T47D (cell line): ENCODE results near the gene POU3F1.

Source experiments
- DNase-seq, 2 experiments: peaks; one replicate each; pipeline versions ENCODE4 v3.0.0 to v3.0.0-alpha.2; 2011 to 2012; ENCODE audit warnings: low read depth in 1 of 2, low spot score in 1 of 2
- JUND ChIP-seq: IDR thresholded peaks from 2 replicates; pipeline ENCODE4 v1.6.1; 2012; ENCODE audit warnings: low read depth
- in situ Hi-C: cut with HindIII; loops from 2 replicates; pipeline ENCODE4 v1.10.0; 2016; ENCODE audit warnings: low sequenced_read_pairs, low pct_unique_long_range_greater_than_20kb

Gene POU3F1

DNA sequence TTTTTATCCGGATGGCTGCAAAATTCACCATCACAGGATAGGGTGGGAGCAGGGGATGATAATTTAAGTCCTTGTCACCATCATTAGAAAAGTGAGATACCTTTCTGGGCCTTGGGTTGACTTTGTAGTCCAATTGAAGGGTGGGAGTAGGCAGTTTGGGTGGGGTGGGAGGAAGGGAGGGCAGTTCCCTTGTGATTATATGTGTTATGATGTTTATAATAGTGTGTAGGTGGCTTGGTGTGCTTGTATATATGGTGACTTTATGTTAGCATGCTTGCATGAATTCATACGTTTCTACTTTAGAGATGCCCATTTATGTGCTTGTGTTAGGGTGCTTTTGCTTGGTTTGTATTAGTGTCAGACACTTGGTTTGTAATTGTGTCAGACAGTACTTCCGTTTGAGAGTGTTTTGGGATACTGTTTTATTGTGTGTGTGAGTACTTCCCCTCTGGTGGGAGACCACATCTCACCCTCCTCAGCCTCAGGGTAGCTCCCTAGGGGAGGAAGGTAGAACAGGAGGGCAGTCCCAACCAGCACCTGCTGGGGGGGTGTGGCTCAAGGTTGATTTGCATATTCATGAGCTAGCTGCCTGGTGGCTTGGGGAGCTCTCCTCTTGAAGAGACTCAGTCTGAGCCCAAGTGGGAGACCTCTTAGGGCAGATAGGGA is 6.3 kb upstream of the POU3F1 start:
- in situ Hi-C loops: no loop called here
- no peak for DNase-seq
- TF ChIP-seq JUND: no peak

DNA sequence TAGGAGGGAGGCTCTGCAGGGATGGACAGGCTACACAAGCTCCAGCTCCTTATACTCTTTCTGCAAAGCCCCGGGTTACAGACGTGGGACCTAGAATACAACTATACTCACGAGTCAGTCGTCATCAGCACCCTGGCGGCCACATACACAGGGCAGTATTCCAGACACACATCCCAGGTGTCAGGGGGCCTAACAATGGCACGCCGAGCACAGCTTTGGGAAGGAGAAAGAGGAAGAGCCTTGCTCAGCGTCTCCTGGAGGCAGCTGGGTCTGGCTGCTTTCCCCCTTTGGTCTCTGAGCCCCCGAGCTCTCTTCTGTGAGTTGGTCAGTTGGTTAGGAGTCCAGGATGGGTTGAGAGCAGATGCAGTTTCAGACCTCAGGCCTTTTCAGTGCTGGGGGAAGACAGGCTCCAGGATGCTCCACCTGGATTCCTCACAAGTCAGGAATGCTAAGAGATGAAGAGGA is 4.5 kb upstream of the POU3F1 start:
- in situ Hi-C loops: no loop called here
- TF ChIP-seq JUND: no peak
- DNase-seq: no peak

DNA sequence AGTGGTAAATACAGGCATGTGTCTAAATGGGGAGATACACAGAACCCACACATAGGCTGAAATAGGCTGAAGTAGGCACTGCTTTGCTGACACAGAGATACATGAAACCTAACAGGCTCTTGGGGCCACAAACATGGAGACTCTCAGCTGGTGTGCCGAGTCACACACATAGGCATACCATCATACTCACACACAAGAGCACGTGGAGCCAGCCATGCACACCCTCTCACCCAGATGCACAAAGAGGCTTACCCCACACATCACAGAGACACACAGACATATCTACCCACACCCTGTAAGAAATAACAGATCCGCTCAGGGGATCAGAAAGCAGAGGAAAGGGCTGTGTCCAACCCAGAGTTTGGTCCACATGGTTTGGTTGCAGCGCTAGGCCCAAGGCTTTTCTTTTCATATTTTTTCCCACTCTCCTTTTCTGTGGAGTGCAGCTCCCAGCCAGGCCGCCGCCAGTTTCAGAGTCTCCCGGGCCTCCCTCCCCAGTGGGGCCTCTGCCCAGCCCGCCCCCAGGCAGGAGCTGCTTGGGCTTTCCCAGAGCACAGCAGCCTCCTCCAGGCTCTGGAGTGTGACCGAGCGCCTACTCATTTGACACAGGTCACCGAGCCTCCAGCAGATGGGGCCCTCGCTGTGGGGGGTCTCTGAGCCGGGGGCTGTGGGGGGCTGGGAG is 3.9 kb upstream of the POU3F1 start:
- in situ Hi-C loops: no loop called here
- DNase-seq: no peak
- TF ChIP-seq JUND: no peak

DNA sequence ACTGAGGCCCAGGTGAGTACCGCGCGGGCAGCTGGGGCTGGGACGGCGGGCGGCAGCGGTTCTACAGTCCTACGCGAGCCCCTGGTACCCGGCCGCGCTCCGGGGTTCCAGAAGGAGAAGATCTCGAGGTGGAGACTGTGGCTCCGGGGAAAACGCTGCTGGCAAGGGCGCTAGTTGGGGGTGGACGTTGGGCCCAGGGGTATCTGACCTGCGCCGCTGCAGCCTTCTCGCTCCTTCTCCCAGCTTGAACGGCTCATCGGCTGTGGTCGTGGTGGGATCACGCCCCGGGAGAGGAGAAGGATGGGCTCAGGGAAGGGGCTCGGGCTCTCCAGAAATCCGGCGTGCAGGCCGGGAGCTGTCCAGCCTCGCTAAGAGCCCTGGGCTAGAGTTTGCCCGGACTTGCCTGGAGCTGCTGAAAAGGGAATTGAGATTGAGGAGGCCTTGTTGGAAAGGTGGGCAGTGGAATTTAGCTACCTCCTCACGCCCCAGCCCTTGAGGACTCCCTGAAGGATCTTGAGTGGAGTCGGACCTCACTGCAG is 1.1 kb upstream of the POU3F1 start:
- DNase-seq: no peak
- in situ Hi-C loops: no loop called here
- TF ChIP-seq JUND: no peak

DNA sequence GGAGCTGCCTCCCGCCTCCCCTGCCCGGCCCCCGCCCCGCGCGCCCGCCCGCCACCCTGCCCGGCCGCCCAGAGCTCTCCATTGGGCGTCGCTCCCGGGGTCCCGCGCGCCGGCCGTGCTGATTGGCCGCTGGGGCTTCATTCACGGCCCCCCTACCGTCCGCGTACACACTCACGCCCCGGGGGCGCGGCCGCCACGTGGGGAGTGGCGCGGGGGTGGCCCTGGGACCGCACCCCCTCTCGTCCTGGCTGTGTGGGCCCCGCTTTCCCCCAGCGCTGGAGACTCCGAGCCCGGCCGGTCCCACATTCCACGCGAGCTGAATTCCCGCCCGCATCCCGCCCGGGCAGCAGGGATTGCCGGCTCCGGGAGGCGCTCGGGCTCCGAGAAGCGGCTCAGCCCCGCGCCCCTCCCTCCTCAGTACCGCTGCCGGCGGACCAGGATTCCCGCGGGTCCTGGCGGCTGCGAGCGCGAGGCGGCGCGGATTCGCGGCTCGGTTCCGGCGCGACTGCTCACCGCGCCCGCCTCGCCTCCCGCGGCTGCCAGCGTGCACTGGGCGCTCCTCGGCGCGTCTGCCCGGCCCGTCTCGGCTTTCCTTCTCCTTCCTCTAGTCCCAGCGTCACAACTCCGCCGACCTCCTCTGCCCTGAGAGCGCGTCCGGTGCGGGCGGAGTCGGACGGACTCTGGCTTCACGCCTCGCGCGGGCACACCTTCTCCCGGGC is 450 bp upstream of the POU3F1 start:
- no peak for TF ChIP-seq JUND
- DNase-seq: peak; percentile 88 to 89
- in situ Hi-C loops: no loop called here

DNA sequence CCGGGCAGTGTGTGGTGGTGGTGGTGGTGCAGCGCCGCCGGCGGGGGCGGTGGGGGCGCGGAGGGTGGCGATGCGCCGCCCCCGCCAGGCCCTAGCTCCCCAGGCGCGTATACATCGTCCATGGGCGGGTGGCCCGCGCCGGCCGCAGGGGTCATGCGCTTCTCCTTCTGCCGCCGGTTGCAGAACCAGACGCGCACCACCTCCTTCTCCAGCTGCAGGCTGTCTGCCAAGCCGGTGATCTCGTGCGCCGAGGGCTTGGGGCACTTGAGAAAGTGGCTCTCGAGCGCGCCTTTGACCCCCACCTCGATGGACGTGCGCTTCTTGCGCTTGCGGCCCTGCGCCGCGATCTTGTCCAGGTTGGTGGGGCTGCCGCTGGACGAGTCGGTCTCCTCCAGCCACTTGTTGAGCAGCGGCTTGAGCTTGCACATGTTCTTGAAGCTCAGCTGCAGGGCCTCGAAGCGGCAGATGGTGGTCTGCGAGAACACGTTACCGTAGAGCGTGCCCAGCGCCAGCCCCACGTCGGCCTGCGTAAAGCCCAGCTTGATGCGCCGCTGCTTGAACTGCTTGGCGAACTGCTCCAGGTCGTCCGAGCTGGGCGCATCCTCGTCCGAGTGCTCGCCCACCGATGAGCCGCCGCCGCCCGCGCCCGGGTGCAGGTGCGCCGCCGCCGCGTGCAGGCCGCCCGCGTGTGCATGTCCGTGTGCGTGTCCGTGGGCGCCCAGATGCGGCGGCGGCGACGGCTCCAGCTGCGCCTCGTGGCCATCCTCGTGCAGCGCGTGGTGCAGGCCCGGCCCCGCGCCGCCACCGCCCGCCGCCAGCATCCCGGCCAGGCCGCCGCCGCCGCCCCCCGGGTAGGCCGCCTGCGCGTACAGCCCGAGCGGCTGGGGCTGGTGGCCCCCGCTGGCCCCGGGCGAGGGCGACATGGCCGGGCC is 926 bp downstream of the POU3F1 start:
- DNase-seq: no peak
- no peak for TF ChIP-seq JUND
- in situ Hi-C loops: no loop called here

DNA sequence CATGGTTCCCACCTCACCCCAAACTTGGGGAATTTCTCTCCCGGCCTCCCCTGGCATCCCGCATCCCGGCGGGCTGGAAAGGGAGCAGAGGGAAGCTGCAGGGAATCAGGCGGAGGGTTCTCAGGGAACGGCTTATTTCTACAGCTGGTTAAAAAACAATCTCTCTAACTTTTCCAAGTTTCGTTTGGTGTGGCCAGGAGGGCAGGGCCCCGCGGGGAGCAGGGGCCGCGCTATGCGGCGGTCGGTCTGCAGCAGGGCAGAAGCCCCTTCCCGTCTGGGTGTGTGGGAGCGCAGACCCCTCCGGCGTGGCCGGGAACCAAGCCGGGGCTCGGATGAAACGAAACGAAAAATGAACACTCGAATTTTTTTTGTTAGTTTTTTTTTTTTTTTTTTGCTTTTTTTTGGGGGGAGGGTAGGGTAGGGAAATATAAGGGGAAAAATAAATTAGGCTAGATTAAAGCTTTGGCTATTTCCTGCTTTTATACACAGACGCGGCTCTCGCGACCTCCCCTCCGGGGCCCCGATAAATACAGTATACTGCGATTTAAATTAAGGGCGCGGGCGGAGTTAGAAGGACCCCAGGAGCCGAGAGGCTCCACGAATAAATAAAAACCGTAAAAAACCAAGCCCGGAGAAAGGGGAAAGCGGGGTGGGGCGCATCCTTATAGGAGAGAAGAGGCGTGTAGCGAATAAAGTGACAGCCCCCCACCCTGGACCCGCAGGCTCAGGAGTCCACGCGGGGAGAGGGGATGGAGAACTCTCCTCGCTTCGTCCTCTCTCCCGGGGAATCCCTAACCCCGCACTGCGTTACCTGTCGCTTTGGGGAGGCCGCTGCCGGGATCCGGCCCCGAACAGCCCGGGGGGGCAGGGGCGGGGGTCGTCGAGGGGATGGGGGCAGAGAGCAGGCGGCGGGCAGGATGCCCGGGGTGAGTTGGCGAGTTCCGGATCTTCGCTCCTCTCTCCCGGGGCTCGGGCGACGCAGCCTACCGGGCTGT is 2.1 kb downstream of the POU3F1 start:
- DNase-seq: no peak
- in situ Hi-C loops: no loop called here
- no peak for TF ChIP-seq JUND

DNA sequence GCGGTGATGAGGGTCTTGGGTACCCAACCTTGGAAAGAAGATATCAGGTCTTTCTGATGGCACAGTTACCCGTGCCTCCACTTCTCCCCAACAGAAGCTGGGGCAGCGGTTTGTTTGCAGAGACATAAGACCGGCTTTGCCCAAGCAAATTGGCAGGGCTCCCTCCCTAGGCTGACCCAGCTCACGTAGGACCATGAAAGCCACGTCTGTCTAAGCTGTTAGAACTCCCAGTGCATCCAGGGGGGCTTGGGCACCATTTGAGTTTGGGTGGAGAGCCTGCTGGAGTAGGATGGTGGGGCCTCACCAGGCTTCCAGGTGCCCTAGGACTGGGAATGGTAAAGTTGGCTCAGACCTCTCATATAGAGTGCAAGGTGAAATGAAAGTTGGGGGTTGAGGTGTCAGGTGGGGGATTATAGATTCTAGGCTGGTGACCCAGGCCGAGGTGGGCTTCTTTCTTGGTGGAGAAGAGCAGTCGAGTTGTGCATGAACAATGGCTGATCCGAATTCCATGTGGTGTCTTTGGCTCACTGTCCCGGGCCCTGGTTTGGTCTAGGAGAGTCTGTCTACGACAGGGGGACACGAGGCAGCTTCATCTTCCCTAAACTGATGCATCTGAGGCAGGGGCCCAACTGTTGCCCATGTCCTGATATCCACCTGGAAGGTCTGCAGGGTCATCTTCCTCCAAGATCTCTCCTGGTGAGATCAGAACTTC is 3.4 kb downstream of the POU3F1 start:
- no peak for TF ChIP-seq JUND
- no peak for DNase-seq
- in situ Hi-C loops: no loop called here

DNA sequence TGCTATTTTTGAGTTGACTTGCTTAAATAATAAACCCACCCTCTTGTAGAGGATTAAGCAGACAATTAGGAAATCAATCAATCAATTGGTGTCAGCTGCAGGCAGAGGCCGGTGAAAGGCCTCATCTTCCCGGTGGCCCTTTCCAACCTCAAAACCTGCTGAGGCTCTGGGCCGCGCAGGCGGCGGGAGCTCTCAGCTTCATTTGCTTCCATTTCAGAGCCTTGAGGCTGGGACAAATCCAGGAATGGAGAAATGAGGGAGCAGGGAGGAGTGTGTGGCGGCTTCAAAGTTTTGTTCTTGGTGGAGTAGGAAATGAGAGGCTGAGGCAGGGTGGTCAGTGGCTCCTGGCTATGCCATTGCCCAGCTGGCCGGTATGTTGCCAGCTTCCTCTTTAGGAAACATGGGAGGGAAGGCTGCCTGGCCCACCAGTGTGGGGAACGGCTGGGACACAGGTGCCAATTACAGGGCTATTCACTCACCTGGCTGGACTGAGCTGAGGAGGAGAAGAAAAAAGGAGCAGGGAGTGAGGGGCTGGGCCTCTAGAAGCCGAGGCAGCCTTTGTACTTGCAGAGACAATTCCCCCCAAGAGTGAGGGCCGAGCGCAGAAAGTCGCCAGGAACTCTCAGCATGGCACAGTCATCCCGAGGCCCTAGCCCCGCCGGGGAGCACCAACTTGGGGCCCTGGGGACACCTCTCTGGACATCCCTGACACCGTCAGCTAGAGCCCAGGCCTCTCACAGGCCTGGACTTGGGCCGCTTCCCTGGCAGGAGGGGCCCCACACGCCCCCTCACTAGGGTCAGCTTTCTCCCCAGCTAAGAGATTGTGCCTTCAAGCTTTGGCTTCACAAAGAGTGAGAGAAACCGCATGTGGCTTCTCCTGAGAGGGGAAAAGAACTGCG is 4.4 kb downstream of the POU3F1 start:
- DNase-seq: no peak
- TF ChIP-seq JUND: no peak
- in situ Hi-C loops: no loop called here
